WTC11 (cell line): ENCODE measurements around the gene NET1. TPM values are rescaled to one million over a fixed set of nuclear protein-coding genes. Genes with fewer than 3 reads are reported as not detected.

Experiments used
- ATAC-seq: fragments of 200-7000 bp; cut with Tn5 transposase; 2 replicates; pipeline ENCODE4 v1.10.0; 2021; ENCODE audit warnings: mild to moderate bottlenecking, moderate library complexity
- CTCF ChIA-PET: fragments of 300-600 bp; sonication (Branson Sonifier 250); formaldehyde crosslinking; loops from one replicate; lab custom pipeline; 2021; ENCODE audit warnings: antibody characterized with exemption; lab: Charles Lee
- POLR2A ChIA-PET: fragments of 350-600 bp; sonication (Branson Sonifier 250); formaldehyde crosslinking; loops from one replicate; lab custom pipeline; 2021; ENCODE audit warnings: antibody characterized with exemption; lab: Charles Lee
- DNase-seq: peaks from one replicate; pipeline ENCODE4 v3.0.0; 2021; ENCODE audit warnings: low spot score
- H3K27ac Mint-ChIP-seq: 2 replicates; pipeline ENCODE4 v1.8.0; 2021; ENCODE audit warnings: mixed read lengths
- H3K27me3 Mint-ChIP-seq: 2 replicates; pipeline ENCODE4 v1.8.0; 2021; ENCODE audit warnings: low read depth, mild to moderate bottlenecking, moderate library complexity, mixed read lengths
- H3K36me3 Mint-ChIP-seq: 2 replicates; pipeline ENCODE4 v1.8.0; 2021; ENCODE audit warnings: mixed read lengths
- H3K4me1 Mint-ChIP-seq: 2 replicates; pipeline ENCODE4 v1.8.0; 2022; ENCODE audit warnings: mixed read lengths
- H3K4me3 Mint-ChIP-seq: 2 replicates; pipeline ENCODE4 v1.8.0; 2021; ENCODE audit warnings: mild to moderate bottlenecking, moderate library complexity, mixed read lengths
- H3K9me3 Mint-ChIP-seq: 2 replicates; pipeline ENCODE4 v1.8.0; 2021; ENCODE audit warnings: mixed read lengths
- AR ChIP-seq: fragments of 250-450 bp; sonication (Bioruptor Pico); IDR thresholded peaks from 2 replicates; pipeline ENCODE4 v1.9.0; 2021; ENCODE audit warnings: mild to moderate bottlenecking
- ATF3 ChIP-seq: sonication (generic); formaldehyde crosslinking; conservative IDR thresholded peaks from 2 replicates; pipeline ENCODE4 v1.8.1; 2022; ENCODE audit warnings: mild to moderate bottlenecking, missing genetic modification reagents
- CTCF ChIP-seq: fragments of 200-600 bp; IDR thresholded peaks from 2 replicates; pipeline ENCODE4 v1.8.0; 2022; ENCODE audit warnings: antibody characterized with exemption
- FOXJ3 ChIP-seq: sonication (generic); formaldehyde crosslinking; IDR thresholded peaks from 2 replicates; pipeline ENCODE4 v1.9.0; 2021; ENCODE audit warnings: missing genetic modification reagents, mild to moderate bottlenecking, borderline replicate concordance
- FOXK1 ChIP-seq: sonication (generic); formaldehyde crosslinking; IDR thresholded peaks from 2 replicates; pipeline ENCODE4 v1.8.0; 2022; ENCODE audit warnings: mild to moderate bottlenecking, moderate library complexity, missing genetic modification reagents
- GTF2I ChIP-seq: fragments of 250-450 bp; sonication (Bioruptor Pico); conservative IDR thresholded peaks from 2 replicates; pipeline ENCODE4 v1.4.0; 2021; ENCODE audit warnings: mild to moderate bottlenecking
- HMGXB4 ChIP-seq: sonication (generic); formaldehyde crosslinking; IDR thresholded peaks from 2 replicates; pipeline ENCODE4 v1.8.1; 2023; ENCODE audit warnings: mild to moderate bottlenecking, moderate library complexity, missing genetic modification reagents
- JAZF1 ChIP-seq: fragments of 250-450 bp; sonication (Bioruptor Pico); IDR thresholded peaks from 2 replicates; pipeline ENCODE4 v1.9.0; 2021; ENCODE audit warnings: moderate library complexity, mild to moderate bottlenecking, inconsistent platforms
- MXD4 ChIP-seq: fragments of 250-450 bp; sonication (Bioruptor Pico); IDR thresholded peaks from 2 replicates; pipeline ENCODE4 v1.8.0; 2021; ENCODE audit warnings: mild to moderate bottlenecking, moderate library complexity, borderline replicate concordance
- MYBL2 ChIP-seq: sonication (generic); formaldehyde crosslinking; IDR thresholded peaks from 2 replicates; pipeline ENCODE4 v1.8.1; 2023; ENCODE audit warnings: mild to moderate bottlenecking, moderate library complexity, missing genetic modification reagents
- NR1H2 ChIP-seq: sonication (generic); formaldehyde crosslinking; IDR thresholded peaks from 2 replicates; pipeline ENCODE4 v1.9.0; 2021; ENCODE audit warnings: mild to moderate bottlenecking, moderate library complexity, missing genetic modification reagents
- NR2C2 ChIP-seq: sonication (generic); formaldehyde crosslinking; IDR thresholded peaks from 2 replicates; pipeline ENCODE4 v1.8.0; 2022; ENCODE audit warnings: mild to moderate bottlenecking, missing genetic modification reagents
- PRRX2 ChIP-seq: fragments of 250-450 bp; sonication (Bioruptor Pico); IDR thresholded peaks from 2 replicates; pipeline ENCODE4 v1.8.0; 2021; ENCODE audit warnings: mild to moderate bottlenecking
- RELA ChIP-seq: sonication (generic); formaldehyde crosslinking; IDR thresholded peaks from 2 replicates; pipeline ENCODE4 v1.8.1; 2022; ENCODE audit warnings: missing genetic modification reagents, mild to moderate bottlenecking, borderline replicate concordance
- SOX15 ChIP-seq: fragments of 250-450 bp; sonication (Bioruptor Pico); IDR thresholded peaks from 2 replicates; pipeline ENCODE4 v1.9.0; 2021; ENCODE audit warnings: mild to moderate bottlenecking
- SP1 ChIP-seq: sonication (generic); formaldehyde crosslinking; conservative IDR thresholded peaks from 2 replicates; pipeline ENCODE4 v1.8.1; 2022; ENCODE audit warnings: missing genetic modification reagents
- TCF7 ChIP-seq: sonication (generic); formaldehyde crosslinking; IDR thresholded peaks from 2 replicates; pipeline ENCODE4 v1.8.0; 2022; ENCODE audit warnings: mild to moderate bottlenecking, low read depth, missing genetic modification reagents, moderate library complexity
- TEAD1 ChIP-seq: sonication (generic); formaldehyde crosslinking; IDR thresholded peaks from 2 replicates; pipeline ENCODE4 v1.8.0; 2022; ENCODE audit warnings: mild to moderate bottlenecking, missing genetic modification reagents
- TEAD4 ChIP-seq: sonication (generic); formaldehyde crosslinking; IDR thresholded peaks from 2 replicates; pipeline ENCODE4 v1.8.0; 2022; ENCODE audit warnings: mild to moderate bottlenecking, missing genetic modification reagents
- USF2 ChIP-seq: sonication (generic); formaldehyde crosslinking; IDR thresholded peaks from 2 replicates; pipeline ENCODE4 v1.8.1; 2023; ENCODE audit warnings: mild to moderate bottlenecking, missing genetic modification reagents, moderate library complexity
- ZNF138 ChIP-seq: sonication (generic); formaldehyde crosslinking; conservative IDR thresholded peaks from 2 replicates; pipeline ENCODE4 v1.8.1; 2022; ENCODE audit warnings: mild to moderate bottlenecking, moderate library complexity, missing genetic modification reagents
- ZNF232 ChIP-seq: sonication (generic); formaldehyde crosslinking; IDR thresholded peaks from 2 replicates; pipeline ENCODE4 v1.8.0; 2022; ENCODE audit warnings: mild to moderate bottlenecking, missing genetic modification reagents
- ZNF281 ChIP-seq: sonication (generic); formaldehyde crosslinking; IDR thresholded peaks from 2 replicates; pipeline ENCODE4 v1.8.0; 2023; ENCODE audit warnings: mild to moderate bottlenecking, missing genetic modification reagents
- ZNF396 ChIP-seq: fragments of 250-450 bp; sonication (Bioruptor Pico); IDR thresholded peaks from 2 replicates; pipeline ENCODE4 v1.8.0; 2021; ENCODE audit warnings: mild to moderate bottlenecking, moderate library complexity, borderline replicate concordance
- ZNF671 ChIP-seq: fragments of 250-450 bp; sonication (Bioruptor Pico); IDR thresholded peaks from 2 replicates; pipeline ENCODE4 v1.8.0; 2021; ENCODE audit warnings: mild to moderate bottlenecking
- total RNA-seq: library from RNA; stranded (reverse); gene quantifications from 3 replicates; pipeline ENCODE4 v1.2.3, GENCODE V29; 2021

The NET1 gene
- total RNA-seq, 1 experiment from 2014 or later, result 85.4 TPM

- TF ChIP-seq ZNF396 (CRISPR knock-in tag), result no peak
- no peak for TF ChIP-seq HMGXB4
- no peak for TF ChIP-seq MXD4
- no peak for TF ChIP-seq NR1H2 (CRISPR knock-in tag)
- TF ChIP-seq ZNF232 (CRISPR knock-in tag), result no peak
- TF ChIP-seq ATF3 (CRISPR knock-in tag), result no peak
Measured at GRCh38 chr10:5477948-5478693, 65.8 kb downstream of the NET1 start (continued).

- Mint-ChIP-seq H3K4me3 (no peak overlapping the region), H3K9me3 (0 out of 2 replicates have a peak, but pooled peaks cover 3% of the 10 kb centered on the region), H3K27me3 (peaks cover 2% of the 10 kb centered on the region), H3K27ac (no peak overlapping the region), H3K4me1 (peaks cover 7% of the 10 kb centered on the region), H3K36me3 (no peaks in the 10 kb centered on the region)
- POLR2A ChIA-PET, result no interaction called here
- ATAC-seq, result no peak; the same call in 1 of the 2 replicates
- CTCF ChIA-PET, result no interaction called here
- DNase-seq, result no peak
- TF ChIP-seq TEAD4, result no peak
- no peak for TF ChIP-seq SOX15 (CRISPR knock-in tag)
- TF ChIP-seq AR (CRISPR knock-in tag), result no peak
- TF ChIP-seq GTF2I (CRISPR knock-in tag), result no peak
- TF ChIP-seq NR2C2 (CRISPR knock-in tag), result no peak
- no peak for TF ChIP-seq FOXK1 (CRISPR knock-in tag)
- no peak for TF ChIP-seq PRRX2
- TF ChIP-seq CTCF, result no peak
- no peak for TF ChIP-seq JAZF1
- no peak for TF ChIP-seq MYBL2 (CRISPR knock-in tag)
- no peak for TF ChIP-seq TCF7
- TF ChIP-seq RELA (CRISPR knock-in tag), result no peak
- TF ChIP-seq TEAD1 (CRISPR knock-in tag), result no peak
- TF ChIP-seq USF2 (CRISPR knock-in tag), result no peak
- TF ChIP-seq FOXJ3 (CRISPR knock-in tag), result no peak
- no peak for TF ChIP-seq SP1
- no peak for TF ChIP-seq ZNF138
- no peak for TF ChIP-seq ZNF281 (CRISPR knock-in tag)
- no peak for TF ChIP-seq ZNF671
Measured at GRCh38 chr10:5478694-5479305, 66.4 kb downstream of the NET1 start.
